ENCODE measurements around the gene QKI.

Gene QKI

DNA sequence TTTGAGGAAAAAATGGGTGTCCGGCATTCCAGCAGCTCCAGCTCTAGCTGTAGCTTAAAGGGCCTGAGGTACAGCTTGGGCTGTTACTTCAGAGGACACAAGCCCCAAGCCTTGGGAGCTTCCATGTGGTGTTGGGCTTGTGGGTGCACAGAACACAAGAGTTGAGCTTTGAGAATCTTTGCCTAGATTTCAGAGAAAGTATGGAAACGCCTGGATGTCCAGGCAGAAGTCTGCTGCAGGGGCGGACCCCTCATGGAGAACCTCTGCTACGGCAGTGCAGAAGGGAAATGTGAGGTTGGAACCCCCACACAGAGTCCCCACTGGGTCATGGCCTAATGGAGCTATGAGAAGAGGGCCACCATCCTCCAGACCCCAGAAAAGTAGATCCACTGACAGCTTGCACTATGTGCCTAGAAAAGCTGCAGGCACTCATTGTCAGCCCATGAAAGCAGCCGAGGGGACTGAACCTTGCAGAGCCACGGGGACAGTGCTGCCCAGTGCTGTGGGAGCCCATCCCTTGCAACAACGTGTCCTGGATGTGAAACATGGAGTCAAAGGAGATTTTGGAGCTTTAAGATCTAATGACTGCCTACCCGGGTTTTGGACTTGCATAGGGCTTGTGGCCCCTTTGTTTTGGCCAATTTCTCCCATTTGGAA lies 90.6 kb downstream of the QKI start:
- no peak for DNase-seq (ENCODE audit: low read depth, low spot score)
- H3K4me3 ChIP-seq (ENCODE audit: low read length), result no peak overlapping the region

DNA sequence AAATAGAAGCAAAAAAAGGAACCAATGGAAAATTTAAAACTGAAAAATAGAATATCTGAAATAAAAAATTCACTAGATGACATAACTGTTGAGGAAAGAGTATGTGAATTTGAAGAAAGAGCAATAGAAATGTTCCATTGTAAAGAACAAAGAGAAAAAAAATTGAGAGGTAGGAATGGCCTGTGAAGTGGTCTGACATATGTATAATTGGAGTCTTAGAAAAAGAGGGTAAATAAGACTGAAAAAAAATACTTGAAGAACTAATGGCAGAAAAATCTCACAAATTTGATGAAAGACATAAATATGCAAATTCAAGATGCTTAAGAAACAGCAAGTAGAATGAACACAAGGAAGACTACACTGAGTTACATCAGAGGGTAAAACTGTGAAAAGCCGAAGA lies 93.4 kb downstream of the QKI start:
- DNase-seq (ENCODE audit: low read depth, low spot score), result no peak

GRCh38 chr6:163513003-163513402 lies 98.5 kb downstream of the QKI start:
- no peak for DNase-seq (ENCODE audit: low read depth, low spot score)
- no peak overlapping the region for H3K4me3 ChIP-seq (ENCODE audit: low read length)

More for the DNA sequence above, 93.4 kb downstream of the QKI start:
- H3K4me3 ChIP-seq (ENCODE audit: low read length), result no peak overlapping the region

- no peak for DNase-seq (ENCODE audit: low read depth, low spot score)
- no peak overlapping the region for H3K4me3 ChIP-seq (ENCODE audit: low read length)
These were observed 99.2 kb downstream of the QKI start for GRCh38 chr6:163513570-163514166.

DNA sequence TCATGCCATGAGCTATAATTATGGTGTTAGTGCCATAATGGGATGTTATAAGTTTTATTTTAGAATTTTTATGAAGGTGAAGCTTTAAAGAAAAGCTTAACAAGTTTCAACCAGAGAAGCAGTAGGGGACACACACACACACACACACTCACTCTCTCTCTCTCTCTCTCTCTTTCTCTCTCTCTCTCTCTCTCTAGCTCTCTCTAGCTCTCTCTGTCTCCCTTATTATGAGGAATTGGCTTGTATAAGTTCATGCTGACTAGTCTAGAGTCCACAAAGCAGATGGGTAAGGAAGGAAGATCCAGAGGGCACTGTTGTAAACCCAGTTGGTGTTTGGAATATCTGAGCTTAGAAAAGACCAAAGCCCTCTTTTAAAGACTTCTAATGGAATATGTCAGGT lies 102.4 kb downstream of the QKI start:
- H3K4me3 ChIP-seq (ENCODE audit: low read length), result no peak overlapping the region
- no peak for DNase-seq (ENCODE audit: low read depth, low spot score)

DNA sequence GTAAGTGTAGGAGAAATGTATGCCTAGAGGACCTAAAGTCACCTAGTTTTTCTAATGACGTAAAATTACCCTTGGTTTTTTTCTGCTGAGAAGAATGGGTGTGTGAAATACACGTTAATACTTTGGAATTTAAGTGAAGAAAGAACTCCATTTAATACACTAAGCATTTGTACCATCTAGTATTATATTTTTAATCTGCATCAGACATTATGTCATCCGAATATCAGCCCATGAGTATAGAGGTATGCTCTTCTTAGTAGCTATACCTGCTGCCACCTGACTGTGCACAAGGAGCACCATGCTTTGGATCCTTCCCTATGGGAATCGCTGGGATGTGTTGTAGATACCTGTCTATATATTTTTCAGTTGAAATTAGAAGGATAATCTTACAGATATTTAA lies 106.4 kb downstream of the QKI start:
- no peak for DNase-seq (ENCODE audit: low read depth, low spot score)
- H3K4me3 ChIP-seq (ENCODE audit: low read length), result no peak overlapping the region

DNA sequence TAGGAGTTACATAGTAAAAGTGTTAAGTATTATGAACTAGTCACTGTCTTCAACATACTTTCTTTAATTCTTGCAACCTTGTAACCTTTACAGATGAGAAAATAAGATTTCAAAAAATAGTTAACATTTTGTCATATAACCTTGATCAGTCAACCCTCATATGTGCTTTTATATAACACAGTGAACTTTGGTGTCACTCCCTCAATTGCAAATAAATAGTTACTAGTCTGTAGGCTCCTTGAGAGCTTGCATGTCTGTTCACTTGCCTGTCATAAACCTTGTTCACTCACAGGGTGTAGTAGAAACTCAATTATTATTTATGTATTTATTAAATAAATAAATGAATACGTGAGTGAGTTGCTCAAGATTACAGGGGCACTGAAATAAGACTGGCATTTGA lies 107.5 kb downstream of the QKI start:
- no peak overlapping the region for H3K4me3 ChIP-seq (ENCODE audit: low read length)
- no peak for DNase-seq (ENCODE audit: low read depth, low spot score)

GRCh38 chr6:163525926-163526325 lies 111.4 kb downstream of the QKI start:
- DNase-seq (ENCODE audit: low read depth, low spot score), result no peak
- no peak overlapping the region for H3K4me3 ChIP-seq (ENCODE audit: low read length)

DNA sequence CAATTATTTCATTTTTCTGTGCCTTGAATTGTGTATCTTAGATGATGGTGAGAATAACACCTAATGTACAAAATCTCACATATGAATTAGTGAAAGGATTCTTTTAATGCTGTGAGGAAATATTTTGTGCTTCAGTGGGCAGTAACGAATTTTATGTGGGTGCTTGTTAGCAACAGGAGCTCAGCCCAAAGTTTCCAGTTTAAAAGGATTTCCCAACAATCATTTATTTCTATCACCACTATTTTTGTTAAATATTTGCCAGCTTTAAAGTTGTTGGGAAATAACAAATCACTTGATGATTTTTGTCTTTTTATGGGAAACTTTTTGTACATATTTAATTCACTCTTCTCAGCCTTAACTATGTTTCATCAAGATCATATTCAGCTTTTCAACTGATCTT lies 111.8 kb downstream of the QKI start:
- DNase-seq (ENCODE audit: low read depth, low spot score), result no peak
- H3K4me3 ChIP-seq (ENCODE audit: low read length), result no peak overlapping the region

GRCh38 chr6:163527291-163527690 lies 112.8 kb downstream of the QKI start:
- no peak for DNase-seq (ENCODE audit: low read depth, low spot score)
- no peak overlapping the region for H3K4me3 ChIP-seq (ENCODE audit: low read length)

- no peak overlapping the region for H3K4me3 ChIP-seq (ENCODE audit: low read length)
- no peak for DNase-seq (ENCODE audit: low read depth, low spot score)
These were observed 115.1 kb downstream of the QKI start for GRCh38 chr6:163529605-163530004.

DNA sequence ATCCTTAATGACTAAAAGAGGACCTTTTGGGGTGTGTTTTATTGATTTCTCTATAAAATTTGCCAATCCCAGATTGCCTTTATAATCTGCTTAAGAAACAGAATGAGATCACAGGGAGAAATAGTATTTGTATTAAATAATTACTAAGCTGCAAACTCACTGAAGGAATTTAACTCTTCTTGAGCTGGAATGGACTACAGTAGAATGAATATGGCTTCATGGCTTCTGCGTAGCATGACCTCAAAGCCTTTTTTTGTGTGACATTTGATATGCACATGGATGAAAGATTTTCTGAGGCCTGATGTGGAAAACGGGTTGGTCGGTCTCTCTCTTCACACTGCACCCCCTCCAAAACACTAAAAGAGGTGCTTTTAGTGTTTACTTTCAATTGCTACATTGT lies 115.9 kb downstream of the QKI start:
- no peak overlapping the region for H3K4me3 ChIP-seq (ENCODE audit: low read length)
- no peak for DNase-seq (ENCODE audit: low read depth, low spot score)

- H3K4me3 ChIP-seq (ENCODE audit: low read length), result no peak overlapping the region
- no peak for DNase-seq (ENCODE audit: low read depth, low spot score)
These were observed 116.6 kb downstream of the QKI start for GRCh38 chr6:163531122-163531521.

DNA sequence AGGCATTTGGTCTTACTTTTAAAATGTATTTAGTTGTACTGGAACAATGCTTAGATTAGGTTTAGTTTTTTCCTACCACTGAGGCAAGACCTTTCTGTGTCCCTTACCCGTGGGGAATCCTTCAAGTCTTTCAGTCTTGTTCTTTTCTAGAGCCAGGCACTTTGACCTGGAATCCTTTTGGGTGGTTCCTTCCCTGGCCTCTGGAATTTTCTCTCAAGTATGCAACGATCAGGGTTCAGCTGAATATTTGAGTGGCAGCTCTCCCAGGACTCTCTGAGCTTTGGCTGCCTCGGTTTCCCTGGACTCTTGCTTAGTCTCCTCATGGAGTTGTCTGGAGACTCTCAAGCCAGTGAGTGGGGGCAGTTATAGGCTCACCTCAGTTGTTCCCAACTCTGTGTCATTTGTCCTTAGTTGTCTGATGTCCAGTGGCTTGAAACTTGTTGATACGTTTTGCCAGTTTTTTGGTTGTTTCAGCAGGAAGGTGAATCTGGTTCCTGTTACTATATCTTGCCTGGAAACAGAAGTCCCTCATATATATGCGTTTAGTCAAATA lies 118.1 kb downstream of the QKI start:
- H3K4me3 ChIP-seq (ENCODE audit: low read length), result no peak overlapping the region
- no peak for DNase-seq (ENCODE audit: low read depth, low spot score)

DNA sequence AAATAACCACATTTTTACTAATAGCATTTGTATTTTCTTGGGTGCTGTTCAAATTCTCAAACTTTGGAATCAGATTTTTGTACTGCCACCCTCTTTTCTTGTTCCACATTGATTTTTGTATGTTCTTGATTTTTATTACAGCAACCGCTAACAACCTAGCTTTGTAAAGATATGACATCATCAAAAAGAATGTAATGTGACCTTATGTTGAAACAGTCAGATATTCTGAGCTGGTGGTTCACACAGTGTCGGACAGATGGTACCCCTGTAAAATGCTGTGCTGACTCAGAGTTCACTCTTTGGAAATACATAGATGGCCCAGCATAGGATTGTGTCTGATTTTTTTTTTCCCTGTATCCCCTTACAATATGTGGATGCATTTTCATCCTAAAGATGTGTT lies 118.9 kb downstream of the QKI start:
- DNase-seq (ENCODE audit: low read depth, low spot score), result no peak

DNA sequence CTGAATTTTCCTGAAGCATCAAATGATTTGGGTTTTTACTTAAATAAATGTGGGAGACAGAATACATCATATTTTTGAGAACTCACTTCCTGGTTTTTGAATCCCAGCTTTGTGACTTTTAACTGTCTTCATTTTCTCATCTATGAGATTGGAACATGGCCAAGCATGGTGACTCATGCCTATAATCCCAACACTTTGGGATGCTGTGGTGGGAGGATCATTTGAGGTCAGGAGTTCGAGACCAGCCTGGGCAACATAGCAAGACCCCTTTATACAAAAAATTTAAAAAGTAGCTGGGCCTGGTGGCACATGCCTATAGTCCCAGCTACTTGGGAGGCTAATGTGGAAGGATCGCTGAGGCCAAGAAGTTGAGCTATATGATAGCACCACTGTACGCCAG lies 122.3 kb downstream of the QKI start:
- H3K4me3 ChIP-seq (ENCODE audit: low read length), result no peak overlapping the region
- no peak for DNase-seq (ENCODE audit: low read depth, low spot score)

More for the DNA sequence above, 118.9 kb downstream of the QKI start:
- no peak overlapping the region for H3K4me3 ChIP-seq (ENCODE audit: low read length)

GRCh38 chr6:163538331-163538730 lies 123.8 kb downstream of the QKI start:
- DNase-seq (ENCODE audit: low read depth, low spot score), result no peak
- H3K4me3 ChIP-seq (ENCODE audit: low read length), result no peak overlapping the region

DNA sequence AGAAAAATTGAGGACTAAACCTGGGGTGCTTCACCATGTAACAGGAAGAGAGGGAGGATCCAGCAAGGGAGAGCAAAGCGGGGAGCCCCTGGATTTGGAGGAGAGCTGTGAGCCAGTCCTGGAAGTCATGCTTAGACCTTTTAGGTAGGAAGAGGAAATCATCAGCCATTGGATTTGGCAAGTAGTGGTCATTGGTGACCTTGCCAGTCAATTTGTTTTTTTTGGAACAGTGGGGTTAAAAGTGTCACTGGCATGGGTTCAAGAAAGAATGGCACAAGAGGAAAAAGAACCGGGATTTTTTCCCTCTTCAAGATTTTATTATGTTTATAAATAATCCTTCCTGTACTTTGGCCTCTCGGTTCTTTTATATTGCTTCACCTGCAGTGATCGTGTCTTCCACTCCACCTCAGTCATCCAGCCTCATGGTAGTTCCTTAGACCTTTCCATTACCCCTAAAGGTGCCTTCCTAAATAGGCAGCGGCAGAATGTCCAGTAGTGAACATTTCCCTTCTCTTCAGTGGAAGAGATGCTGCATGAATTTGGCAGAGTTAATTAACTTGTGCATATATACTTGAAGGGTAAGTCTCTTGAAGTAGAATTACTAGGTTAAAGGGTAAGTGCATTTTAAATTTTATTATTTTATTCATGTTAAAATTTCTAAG lies 124.7 kb downstream of the QKI start:
- H3K4me3 ChIP-seq (ENCODE audit: low read length), result no peak overlapping the region
- DNase-seq (ENCODE audit: low read depth, low spot score), result no peak

- DNase-seq (ENCODE audit: low read depth, low spot score), result no peak
- H3K4me3 ChIP-seq (ENCODE audit: low read length), result no peak overlapping the region
These were observed 128.8 kb downstream of the QKI start for GRCh38 chr6:163543321-163543720.

DNA sequence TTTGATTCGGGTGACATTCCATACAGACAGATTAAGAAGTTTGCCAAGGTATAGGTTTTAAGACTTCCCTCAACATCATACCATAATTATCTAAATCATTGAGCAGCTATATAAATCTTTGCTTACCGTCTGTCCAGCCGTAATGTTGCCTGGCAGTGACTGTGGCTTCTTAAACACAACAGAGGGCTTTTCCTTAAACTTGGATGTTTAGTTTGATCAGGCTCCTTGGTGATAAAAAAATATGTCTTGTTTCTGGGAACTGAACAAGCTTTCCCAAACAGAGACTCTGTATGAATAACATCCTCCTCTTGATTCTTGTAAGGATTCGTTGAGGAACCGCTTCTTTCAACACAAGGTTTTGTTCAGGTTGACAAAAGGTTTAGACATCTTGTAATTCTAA lies 130.9 kb downstream of the QKI start:
- no peak overlapping the region for H3K4me3 ChIP-seq (ENCODE audit: low read length)
- DNase-seq (ENCODE audit: low read depth, low spot score), result no peak

Measured in Jurkat, Clone E6-1 (cell line).